ENCODE data around the gene FAM149A.

FAM149A gene

DNA sequence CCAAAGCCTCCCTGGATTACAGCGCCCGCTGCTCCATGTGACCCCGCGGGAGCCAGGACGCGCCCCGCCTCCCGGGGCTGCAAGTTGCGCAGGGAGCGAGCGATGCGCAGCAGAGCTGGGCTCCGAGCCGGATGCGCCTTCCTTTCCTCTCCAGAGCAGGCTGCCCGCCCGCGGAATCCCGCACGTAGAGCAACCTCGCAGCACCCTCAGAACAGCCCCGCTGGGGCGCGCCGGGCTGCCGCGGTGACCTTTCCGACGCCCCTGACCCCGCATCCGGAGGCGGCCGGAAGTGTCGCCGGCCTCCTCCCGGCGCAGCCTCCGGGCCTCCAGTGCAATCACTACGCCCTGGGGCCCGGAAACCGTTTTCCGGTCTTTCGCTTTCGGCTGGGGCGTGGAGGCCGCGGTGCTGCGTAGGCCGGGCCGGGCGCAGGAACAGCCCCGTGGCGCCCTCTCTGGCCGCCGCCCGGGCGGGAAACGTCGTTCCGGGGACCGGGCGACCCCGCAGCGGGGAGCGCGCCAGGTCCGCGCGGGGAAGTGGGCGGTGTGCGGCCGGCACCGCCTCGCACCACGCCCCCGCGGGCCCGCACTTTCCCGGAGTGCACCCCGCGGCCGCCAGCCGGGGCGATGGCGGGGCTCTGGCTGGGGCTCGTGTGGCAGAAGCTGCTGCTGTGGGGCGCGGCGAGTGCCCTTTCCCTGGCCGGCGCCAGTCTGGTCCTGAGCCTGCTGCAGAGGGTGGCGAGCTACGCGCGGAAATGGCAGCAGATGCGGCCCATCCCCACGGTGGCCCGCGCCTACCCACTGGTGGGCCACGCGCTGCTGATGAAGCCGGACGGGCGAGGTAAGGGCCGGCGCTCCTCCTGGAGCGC lies 86.9 kb downstream of the FAM149A start, which contains the start of gene CYP4V2:
Gene CYP4V2, plus strand, starts transcription at position 368 of the 866 bp plus-strand sequence. Its CDS starts 257 bp downstream, at position 625.
- intact Hi-C loops (cut with DNase I) = no loop called here

DNA sequence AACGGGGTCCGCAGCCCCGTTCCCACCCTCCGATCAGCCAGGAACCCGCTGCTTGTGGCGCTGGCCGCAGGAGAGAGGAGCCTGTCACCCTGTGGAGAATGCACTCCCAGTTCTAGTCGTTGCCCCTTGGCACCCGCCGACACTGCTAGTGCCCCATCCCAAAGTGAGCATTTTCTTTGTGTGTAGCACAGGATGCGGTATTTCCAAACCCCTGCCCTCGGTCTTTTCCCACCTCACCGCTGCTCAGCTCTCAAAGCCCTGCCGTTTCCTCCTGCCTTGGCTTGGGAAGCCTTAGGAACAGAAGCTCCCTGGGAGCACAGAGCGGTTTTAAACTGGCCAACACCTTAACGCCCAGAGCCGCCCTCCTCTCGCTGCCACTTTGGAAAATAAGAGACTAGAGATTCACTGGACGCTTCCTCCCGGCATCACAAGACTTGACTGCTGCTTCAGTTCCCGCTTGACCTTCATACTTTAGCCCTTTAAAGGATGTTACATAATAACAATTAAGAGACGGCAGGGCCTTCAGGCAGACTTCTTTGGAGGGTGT lies 87.6 kb downstream of the FAM149A start:
- intact Hi-C loops (cut with DNase I) = no loop called here

More for the DNA sequence above, 86.9 kb downstream of the FAM149A start, which contains the start of gene CYP4V2:
- peak; percentile 44 to 91 (median 80) for DNase-seq

DNA sequence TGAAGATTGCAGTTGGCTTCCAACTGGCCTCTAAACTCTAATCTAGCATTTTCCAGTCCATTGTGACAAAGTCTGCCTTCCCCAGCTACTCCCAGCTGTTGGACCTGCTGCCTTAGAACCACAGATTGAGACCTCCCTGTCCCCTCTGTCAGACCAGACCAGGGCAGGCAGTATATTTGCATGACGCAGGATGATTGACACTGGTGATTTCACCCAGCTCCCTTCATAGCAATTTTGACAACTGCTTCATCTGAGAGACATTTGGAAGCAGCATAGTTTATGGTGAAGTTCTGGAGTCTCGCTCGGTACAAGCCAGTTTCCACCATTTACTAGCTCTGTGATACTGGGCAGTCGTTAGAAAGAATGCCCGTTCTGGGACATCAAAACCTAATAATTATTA lies 89.3 kb downstream of the FAM149A start:
- DNase-seq = no peak
- intact Hi-C loops (cut with DNase I) = no loop called here

More for the DNA sequence above, 87.6 kb downstream of the FAM149A start:
- DNase-seq = peak in 40 of 42 donors; percentile 26 to 72 (median 52)

DNA sequence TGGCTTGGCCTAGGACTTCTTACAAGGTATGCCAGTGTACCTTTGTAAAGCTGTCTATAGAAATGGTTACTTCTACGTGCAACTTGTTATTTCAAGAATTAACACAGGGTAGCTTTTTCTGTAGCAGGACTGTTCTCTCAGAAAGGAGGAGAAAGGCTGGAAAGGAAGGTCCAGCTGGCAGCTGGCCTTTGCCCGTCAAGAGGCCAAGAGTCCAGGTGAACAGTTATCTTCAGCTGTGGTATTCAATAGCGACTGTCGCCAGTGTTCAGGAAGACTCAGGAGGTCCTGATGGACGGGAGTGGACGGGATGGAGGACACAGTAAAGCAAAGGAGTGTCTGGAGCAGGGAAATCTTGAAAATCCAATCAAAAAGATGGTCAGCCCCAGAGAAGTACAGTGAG lies 91.6 kb downstream of the FAM149A start:
- intact Hi-C loops (cut with DNase I) = no loop called here
- DNase-seq = no peak

DNA sequence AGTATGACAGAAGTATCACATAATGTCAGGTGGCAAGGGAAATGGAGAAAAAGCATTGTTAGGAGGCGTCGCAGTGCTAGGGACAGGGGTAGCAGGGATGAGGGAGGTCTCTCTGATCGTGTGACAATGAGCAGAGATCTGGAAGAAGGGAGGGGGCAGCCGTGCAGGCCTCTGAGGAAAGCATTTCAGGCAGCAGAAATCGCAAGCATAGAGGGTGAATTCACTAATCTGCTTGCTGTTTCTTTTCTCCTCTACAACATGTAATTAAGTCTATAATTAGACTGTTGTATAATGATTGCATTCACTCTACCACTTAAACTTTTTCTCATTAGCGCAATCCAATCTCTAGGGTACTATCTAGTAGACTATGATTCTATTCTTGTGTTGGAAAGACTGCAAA lies 96.0 kb downstream of the FAM149A start:
- peak in 1 of 42 donors; percentile 11 for DNase-seq
- intact Hi-C loops (cut with DNase I) = no loop called here

DNA sequence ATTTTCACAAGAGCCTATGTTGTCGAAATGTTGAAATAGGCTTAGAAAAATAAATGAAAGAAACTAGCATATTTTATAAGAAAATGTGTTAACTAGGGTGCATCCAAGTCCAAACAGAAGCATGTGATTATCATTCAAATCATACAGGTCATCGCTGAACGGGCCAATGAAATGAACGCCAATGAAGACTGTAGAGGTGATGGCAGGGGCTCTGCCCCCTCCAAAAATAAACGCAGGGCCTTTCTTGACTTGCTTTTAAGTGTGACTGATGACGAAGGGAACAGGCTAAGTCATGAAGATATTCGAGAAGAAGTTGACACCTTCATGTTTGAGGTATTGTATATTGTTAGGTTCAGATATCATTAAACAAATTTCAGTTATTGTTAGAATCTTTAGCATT lies 96.5 kb downstream of the FAM149A start:
- intact Hi-C loops (cut with DNase I) = no loop called here
- DNase-seq = no peak

DNA sequence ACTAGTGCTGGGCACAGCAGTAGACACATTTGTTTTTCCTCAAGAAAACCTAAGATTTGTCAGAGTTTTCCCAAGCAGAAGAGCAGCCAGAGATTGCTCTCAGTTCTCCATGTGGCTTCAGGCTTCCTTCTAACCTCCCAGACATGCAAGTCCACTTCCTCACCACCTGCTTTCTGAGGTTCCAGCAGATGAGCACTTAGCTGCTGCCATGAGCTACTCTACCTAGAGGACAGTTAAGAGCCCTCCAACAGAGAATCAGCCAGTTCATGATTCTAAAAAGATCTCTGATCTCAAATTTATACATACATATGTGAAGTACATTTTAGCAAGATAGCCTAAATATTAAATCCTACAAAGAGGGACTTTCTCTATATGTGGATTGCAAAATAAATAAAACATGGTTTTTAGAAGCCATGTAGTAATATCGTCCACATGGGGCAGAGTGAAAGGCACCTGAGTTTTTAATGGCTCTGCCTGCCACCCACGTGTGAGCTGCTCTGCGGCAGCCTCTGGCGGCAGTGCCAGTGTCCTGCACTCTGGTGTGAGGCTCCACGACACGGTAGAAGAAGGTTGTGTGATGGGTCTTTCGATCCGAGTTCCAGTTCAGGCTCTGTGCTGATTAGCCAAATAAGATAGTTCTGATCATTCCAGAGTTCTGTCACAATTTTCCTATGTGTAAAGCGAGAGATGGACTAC lies 97.2 kb downstream of the FAM149A start:
- intact Hi-C loops (cut with DNase I) = no loop called here
- peak in 10 of 42 donors; percentile 7 to 56 (median 36) for DNase-seq

DNA sequence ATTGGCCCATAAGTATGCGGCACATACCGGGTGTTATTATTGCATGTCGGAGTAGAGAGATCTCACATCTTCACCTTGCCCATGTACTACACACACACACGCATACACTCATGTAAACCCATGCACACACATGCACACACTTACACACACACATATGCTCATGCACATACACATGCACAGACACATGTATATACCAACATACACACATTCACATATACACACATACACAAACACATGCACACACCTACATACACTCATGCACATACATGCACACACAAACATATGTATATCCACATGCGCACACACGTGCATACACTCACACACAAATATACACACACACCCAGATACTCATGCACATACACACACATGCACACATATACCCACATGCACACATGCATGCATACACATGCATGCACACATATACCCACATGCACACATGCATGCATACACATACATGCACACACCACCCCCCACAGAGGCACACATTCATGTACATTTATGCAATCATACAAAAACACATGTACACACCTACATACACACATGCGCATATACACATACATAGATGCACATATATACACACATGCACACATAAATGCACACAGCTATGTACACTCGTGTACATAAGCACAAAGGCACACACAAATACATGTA lies 98.1 kb downstream of the FAM149A start:
- DNase-seq = no peak
- intact Hi-C loops (cut with DNase I) = no loop called here

DNA sequence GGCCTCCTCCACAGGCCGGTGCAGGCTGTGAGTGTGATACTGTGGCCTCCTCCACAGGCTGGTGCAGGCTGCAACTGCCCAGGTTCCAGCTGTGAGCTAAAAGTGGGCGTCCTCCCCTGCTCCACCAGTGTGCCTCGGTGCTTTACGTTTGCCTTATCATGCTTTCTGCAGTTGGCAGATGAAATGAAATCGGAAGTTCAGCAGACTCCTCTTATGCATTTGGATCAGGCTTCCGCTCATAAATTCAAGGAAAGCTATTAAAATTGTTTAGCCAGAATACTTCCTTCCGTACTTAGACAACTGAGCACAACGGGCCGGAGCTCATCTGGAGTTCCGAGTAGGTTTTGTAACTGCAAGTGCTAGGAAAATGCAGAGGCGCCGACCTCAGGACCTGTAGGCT lies 98.9 kb downstream of the FAM149A start:
- intact Hi-C loops (cut with DNase I) = no loop called here
- DNase-seq = peak in 20 of 42 donors; percentile 14 to 56 (median 34)

DNA sequence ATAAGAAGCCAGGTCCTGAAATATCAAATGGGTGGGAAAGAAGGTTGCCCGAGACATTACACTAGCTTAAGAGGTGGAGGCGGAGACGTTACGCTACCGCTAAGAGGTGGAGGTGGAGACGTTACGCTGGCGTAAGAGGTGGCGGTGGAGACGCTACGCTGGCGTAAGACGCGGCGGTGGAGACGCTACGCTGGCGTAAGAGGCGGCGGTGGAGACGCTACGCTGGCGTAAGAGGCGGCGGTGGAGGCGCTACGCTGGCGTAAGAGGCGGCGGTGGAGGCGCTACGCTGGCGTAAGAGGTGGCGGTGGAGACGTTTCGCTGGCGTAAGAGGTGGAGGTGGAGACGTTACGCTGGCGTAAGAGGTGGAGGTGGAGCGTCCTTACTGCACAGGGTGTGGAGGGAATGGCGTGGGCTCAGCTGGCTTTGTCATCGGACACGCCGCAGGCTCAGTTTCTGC lies 99.6 kb downstream of the FAM149A start:
- intact Hi-C loops (cut with DNase I) = no loop called here
- peak in 33 of 42 donors; percentile 20 to 85 (median 64) for DNase-seq

DNA sequence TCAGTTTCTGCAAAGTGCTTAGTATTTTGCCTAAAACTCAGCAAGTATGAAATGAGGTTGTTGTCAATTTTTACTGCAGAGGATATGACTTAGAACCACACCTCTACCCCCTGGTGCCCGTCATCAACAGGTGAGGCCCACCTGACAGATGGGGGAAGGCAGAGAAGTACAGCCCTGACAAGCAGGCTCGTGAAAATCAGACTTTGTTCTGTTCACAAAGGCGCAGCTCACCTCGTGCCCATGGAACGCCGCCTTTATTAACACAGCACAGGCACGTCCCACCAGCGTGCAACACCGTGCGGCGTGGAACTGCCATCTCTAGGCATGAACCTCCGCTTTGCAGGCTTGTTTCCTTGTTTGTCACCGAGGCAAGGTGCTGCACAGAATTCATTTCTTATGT lies 100.2 kb downstream of the FAM149A start:
- intact Hi-C loops (cut with DNase I) = no loop called here
- peak in 2 of 42 donors; percentile 13 for DNase-seq

DNA sequence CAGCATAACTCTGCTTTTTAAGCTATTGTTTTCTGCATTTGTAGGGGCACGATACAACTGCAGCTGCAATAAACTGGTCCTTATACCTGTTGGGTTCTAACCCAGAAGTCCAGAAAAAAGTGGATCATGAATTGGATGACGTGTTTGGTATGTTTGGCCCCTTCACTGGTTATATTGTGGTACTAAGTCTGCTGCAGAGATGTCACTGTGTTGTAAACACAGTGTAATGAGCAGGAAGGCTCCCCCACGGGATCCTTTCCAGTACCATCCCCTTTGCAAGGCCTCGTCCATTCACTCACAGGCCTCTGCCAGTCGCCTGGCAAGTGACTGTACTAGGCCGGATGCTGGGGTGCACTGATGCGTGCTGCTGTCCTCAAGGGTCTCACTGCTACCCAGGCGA lies 100.7 kb downstream of the FAM149A start:
- intact Hi-C loops (cut with DNase I) = no loop called here

DNA sequence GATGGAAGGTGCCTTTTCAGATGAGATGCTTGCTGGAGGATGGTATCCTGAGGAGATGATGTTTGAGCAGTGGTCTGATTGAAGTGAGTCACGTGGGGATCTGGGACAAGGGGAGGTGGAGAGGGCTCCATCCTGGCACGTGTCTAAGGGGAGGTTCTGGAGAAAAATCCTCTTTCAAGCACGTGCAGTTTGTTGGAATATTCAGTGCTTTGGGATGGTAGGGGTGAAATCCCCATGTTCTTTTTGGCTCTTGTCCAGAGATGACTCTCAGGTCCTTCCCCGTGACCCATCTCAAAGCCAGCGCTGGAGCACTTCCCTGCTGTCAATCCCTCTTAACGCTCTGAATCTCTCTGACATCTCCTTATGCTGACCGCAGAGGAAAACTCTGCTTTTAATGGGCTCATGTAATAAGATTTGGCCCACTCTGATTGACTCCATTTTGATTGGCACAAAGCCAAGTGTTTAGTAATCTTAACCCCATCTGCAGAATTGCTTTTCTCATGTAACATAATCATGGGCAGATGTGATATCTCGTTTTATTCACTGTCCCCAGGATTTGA lies 112.0 kb downstream of the FAM149A start:
- intact Hi-C loops (cut with DNase I) = no loop called here
- no peak for DNase-seq

More for the DNA sequence above, 100.7 kb downstream of the FAM149A start:
- DNase-seq = no peak

DNA sequence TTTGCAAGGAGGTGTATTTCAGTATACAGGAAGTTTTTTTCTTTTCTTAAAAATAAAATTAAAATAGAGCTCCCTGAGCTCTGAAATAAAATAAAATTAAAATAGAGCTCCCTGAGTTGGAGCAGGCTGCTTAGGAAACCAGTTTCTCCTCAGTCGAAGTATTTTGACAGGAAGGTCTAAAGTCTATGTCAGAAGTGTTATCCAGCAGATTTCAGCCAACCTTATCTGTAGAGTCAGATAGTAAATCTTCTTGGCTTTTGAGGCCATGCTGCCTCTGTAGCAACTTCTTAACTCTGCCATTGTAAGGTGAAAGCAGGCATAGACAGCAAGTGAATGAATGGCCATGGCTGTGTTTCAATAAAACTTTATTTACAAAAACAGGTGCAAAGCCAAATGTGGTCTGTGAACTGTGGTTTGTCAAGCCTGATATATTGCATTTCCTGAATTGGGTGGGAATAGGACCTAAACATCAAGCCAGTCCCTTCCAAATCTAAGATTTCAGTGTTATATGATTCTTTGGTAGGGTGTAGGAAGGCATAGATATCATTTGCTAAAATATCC lies 113.3 kb downstream of the FAM149A start:
- DNase-seq = no peak
- intact Hi-C loops (cut with DNase I) = no loop called here

DNA sequence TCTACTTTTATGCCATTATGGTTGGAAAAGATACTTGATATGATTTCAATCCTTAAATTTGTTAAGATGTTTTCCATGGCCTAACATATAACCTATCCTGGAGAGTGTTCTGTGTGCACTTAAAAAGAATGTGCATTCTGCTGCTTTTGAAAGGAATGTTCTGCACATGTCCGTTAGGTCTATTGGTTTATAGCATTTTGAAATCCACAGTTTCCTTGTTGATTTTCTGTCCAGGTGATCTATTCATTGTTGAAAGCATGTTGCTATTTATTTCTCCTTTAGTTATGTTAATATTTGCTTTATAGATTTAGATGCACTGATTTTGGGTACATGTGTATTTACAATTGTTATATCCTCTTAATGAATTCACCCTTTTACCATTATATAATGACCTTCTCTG lies 117.1 kb downstream of the FAM149A start:
- intact Hi-C loops (cut with DNase I) = no loop called here
- no peak for DNase-seq
